Measurements from ENCODE around the gene PXYLP1.

The PXYLP1 gene

DNA sequence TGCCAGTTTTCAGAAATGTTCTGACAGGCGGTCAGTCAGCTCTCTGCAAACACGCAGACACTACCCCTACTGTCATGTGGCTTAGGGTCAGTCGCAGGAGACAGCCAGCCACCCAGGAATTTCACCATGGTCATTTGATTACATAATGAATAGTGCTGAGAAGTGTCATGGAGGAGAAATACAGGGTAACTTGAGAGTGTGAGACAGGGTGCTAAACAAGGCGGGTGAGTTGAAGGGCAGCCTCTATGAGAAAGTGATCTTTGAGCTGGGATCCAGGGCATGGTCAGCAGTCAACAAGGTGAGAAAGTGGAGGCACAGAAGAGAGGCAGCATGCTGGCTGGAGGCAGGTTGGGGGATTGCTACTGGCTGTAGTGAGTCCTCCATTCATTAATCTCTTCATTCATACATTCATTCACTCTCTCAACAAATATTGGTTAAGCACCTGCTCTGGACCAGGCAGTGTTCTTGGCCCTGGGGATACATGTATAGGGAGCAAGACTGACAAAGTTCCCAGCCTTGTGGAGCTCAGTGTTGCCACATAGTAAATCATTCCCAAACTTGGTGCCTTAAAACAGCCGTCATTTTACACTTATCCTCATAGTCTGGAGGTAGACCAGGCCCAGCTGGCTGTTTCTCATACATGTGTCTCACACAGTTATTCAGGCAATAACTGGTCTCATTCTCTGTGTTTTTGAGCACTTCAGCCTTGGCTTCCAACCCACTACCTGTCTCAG is 14.8 kb downstream of the PXYLP1 start:
- no peak overlapping the region for H3K27ac ChIP-seq (ENCODE audit: low read depth, low read length)

DNA sequence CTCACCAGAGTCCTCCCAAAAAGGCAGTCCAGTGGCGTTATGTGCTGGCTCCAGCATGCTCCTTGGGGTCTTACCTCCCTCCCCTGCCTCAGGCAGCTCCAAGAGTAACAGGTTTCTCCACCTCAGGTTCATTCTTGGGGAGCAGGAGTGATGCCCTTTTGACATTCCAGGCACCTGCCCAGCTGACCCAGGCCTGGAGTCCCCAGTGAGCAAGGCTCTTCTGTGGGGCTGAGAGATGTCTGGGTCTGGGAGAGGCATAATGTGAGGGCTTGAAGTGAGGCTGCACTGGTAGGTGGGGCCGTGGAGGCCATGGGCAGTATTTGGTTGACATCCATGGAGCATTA is 15.3 kb downstream of the PXYLP1 start:
- Histone ChIP-seq H4K20me1 (ENCODE audit: control insufficient read depth, insufficient read depth, low read depth, low read length) (no peaks in the 10 kb centered on the region), H3K9me2 (replicated peaks; ENCODE audit: control insufficient read depth, low read length) (no peaks in the 10 kb centered on the region), H3K4me2 (ENCODE audit: low read length) (no peak overlapping the region), H3K79me2 (ENCODE audit: control insufficient read depth, low read length) (no peaks in the 10 kb centered on the region), H3K4me1 (ENCODE audit: control insufficient read depth, low read length) (no peaks in the 10 kb centered on the region), H3K36me3 (ENCODE audit: control insufficient read depth, low read length) (no peaks in the 10 kb centered on the region), H3K27me3 (ENCODE audit: control insufficient read depth, low read length) (no peaks in the 10 kb centered on the region), H3K27ac (ENCODE audit: low read depth, low read length) (no peak overlapping the region), H3F3A (ENCODE audit: control insufficient read depth, insufficient read depth) (no peaks in the 10 kb centered on the region), H3K9me3 (ENCODE audit: control insufficient read depth, insufficient read depth, low read length) (no peaks in the 10 kb centered on the region), H3K4me3 (ENCODE audit: low read length) (no peak overlapping the region)
- no peak for TF ChIP-seq EZH2phosphoT487 (IDR thresholded peaks at IDR 0.05; ENCODE audit: borderline replicate concordance, low read length)
- TF ChIP-seq, protein P1, sequence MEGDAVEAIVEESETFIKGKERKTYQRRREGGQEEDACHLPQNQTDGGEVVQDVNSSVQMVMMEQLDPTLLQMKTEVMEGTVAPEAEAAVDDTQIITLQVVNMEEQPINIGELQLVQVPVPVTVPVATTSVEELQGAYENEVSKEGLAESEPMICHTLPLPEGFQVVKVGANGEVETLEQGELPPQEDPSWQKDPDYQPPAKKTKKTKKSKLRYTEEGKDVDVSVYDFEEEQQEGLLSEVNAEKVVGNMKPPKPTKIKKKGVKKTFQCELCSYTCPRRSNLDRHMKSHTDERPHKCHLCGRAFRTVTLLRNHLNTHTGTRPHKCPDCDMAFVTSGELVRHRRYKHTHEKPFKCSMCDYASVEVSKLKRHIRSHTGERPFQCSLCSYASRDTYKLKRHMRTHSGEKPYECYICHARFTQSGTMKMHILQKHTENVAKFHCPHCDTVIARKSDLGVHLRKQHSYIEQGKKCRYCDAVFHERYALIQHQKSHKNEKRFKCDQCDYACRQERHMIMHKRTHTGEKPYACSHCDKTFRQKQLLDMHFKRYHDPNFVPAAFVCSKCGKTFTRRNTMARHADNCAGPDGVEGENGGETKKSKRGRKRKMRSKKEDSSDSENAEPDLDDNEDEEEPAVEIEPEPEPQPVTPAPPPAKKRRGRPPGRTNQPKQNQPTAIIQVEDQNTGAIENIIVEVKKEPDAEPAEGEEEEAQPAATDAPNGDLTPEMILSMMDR (IDR thresholded peaks at IDR 0.05; ENCODE audit: low read depth, low read length, poor library complexity, severe bottlenecking) = no peak

More for the DNA sequence above, 14.8 kb downstream of the PXYLP1 start:
- TF ChIP-seq, protein P1 (IDR thresholded peaks at IDR 0.05; ENCODE audit: low read depth, low read length, poor library complexity, severe bottlenecking) = no peak
- TF ChIP-seq EZH2phosphoT487 (IDR thresholded peaks at IDR 0.05; ENCODE audit: borderline replicate concordance, low read length) = no peak
- Histone ChIP-seq H3K4me3 (ENCODE audit: low read length) (no peak overlapping the region), H3K4me2 (ENCODE audit: low read length) (no peak overlapping the region), H4K20me1 (ENCODE audit: control insufficient read depth, insufficient read depth, low read depth, low read length) (no peaks in the 10 kb centered on the region), H3K79me2 (ENCODE audit: control insufficient read depth, low read length) (no peaks in the 10 kb centered on the region), H3K36me3 (ENCODE audit: control insufficient read depth, low read length) (no peaks in the 10 kb centered on the region), H3F3A (ENCODE audit: control insufficient read depth, insufficient read depth) (no peaks in the 10 kb centered on the region), H3K9me2 (replicated peaks; ENCODE audit: control insufficient read depth, low read length) (no peaks in the 10 kb centered on the region), H3K4me1 (ENCODE audit: control insufficient read depth, low read length) (no peaks in the 10 kb centered on the region), H3K27me3 (ENCODE audit: control insufficient read depth, low read length) (no peaks in the 10 kb centered on the region), H3K9me3 (ENCODE audit: control insufficient read depth, insufficient read depth, low read length) (no peaks in the 10 kb centered on the region)

DNA sequence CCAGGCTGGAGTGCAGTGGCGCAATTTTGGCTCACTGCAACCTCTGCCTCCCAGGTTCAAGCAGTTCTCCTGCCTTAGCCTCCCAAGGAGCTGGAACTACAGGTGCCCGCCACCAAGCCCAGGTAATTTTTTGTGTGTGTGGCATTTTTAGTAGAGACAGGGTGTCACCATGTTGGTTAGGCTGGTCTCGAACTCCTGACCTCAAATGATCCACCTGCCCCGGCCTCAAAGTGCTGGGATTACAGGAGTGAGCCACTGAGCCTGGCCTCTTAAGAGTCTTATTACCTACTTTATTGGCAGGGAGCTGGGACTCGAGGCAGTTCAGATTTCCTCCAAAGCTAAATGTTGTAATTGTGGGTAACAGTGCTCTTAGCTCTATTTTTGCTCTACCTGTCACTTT is 16.4 kb downstream of the PXYLP1 start:
- Histone ChIP-seq H3K79me2 (ENCODE audit: control insufficient read depth, low read length) (no peaks in the 10 kb centered on the region), H4K20me1 (ENCODE audit: control insufficient read depth, insufficient read depth, low read depth, low read length) (no peaks in the 10 kb centered on the region), H3K9me3 (ENCODE audit: control insufficient read depth, insufficient read depth, low read length) (no peaks in the 10 kb centered on the region), H3K4me1 (ENCODE audit: control insufficient read depth, low read length) (no peaks in the 10 kb centered on the region), H3K36me3 (ENCODE audit: control insufficient read depth, low read length) (no peaks in the 10 kb centered on the region), H3K27ac (ENCODE audit: low read depth, low read length) (no peak overlapping the region), H3K9me2 (replicated peaks; ENCODE audit: control insufficient read depth, low read length) (no peaks in the 10 kb centered on the region), H3K4me2 (ENCODE audit: low read length) (no peak overlapping the region), H3K4me3 (ENCODE audit: low read length) (no peak overlapping the region), H3F3A (ENCODE audit: control insufficient read depth, insufficient read depth) (no peaks in the 10 kb centered on the region), H3K27me3 (ENCODE audit: control insufficient read depth, low read length) (no peaks in the 10 kb centered on the region)
- no peak for TF ChIP-seq EZH2phosphoT487 (IDR thresholded peaks at IDR 0.05; ENCODE audit: borderline replicate concordance, low read length)
- TF ChIP-seq, protein P1 (IDR thresholded peaks at IDR 0.05; ENCODE audit: low read depth, low read length, poor library complexity, severe bottlenecking) = no peak
